PFSK-1 (cell line): ENCODE measurements around the gene MACROD1.

Source experiments
- FOXP2 ChIP-seq: optimal IDR thresholded peaks from 2 replicates; pipeline ENCODE3; 2011; ENCODE audit warnings: borderline replicate concordance, control low read depth, inconsistent platforms; ENCODE audit not compliant: insufficient read depth; ENCODE audit errors: extremely low read length, extremely low read depth
- POLR2AphosphoS5 ChIP-seq: IDR thresholded peaks from 2 replicates; pipeline ENCODE4 v1.6.1; 2012; ENCODE audit warnings: low read depth, mild to moderate bottlenecking, control low read depth, low read length, moderate library complexity
- SIN3A ChIP-seq: IDR thresholded peaks from 2 replicates; pipeline ENCODE4 v1.6.1; 2012; ENCODE audit warnings: mild to moderate bottlenecking, low read length, moderate library complexity, borderline replicate concordance; ENCODE audit not compliant: insufficient read depth
- TAF1 ChIP-seq: IDR thresholded peaks from 2 replicates; pipeline ENCODE4 v1.6.1; 2012; ENCODE audit warnings: low read length, control low read depth, borderline replicate concordance; ENCODE audit not compliant: insufficient read depth
- TF ChIP-seq, protein P1 (sequence below), 2 experiments: IDR thresholded peaks; 2 replicates each; pipeline versions ENCODE4 v1.6.1 to v1.8.0; 2011 to 2012; ENCODE audit warnings: low read depth in 2 of 2, low read length in 2 of 2, control low read depth in 1 of 2, inconsistent platforms in 1 of 2, mild to moderate bottlenecking in 1 of 2, moderate library complexity in 1 of 2; ENCODE audit not compliant: insufficient read depth in 1 of 2

Gene MACROD1

DNA sequence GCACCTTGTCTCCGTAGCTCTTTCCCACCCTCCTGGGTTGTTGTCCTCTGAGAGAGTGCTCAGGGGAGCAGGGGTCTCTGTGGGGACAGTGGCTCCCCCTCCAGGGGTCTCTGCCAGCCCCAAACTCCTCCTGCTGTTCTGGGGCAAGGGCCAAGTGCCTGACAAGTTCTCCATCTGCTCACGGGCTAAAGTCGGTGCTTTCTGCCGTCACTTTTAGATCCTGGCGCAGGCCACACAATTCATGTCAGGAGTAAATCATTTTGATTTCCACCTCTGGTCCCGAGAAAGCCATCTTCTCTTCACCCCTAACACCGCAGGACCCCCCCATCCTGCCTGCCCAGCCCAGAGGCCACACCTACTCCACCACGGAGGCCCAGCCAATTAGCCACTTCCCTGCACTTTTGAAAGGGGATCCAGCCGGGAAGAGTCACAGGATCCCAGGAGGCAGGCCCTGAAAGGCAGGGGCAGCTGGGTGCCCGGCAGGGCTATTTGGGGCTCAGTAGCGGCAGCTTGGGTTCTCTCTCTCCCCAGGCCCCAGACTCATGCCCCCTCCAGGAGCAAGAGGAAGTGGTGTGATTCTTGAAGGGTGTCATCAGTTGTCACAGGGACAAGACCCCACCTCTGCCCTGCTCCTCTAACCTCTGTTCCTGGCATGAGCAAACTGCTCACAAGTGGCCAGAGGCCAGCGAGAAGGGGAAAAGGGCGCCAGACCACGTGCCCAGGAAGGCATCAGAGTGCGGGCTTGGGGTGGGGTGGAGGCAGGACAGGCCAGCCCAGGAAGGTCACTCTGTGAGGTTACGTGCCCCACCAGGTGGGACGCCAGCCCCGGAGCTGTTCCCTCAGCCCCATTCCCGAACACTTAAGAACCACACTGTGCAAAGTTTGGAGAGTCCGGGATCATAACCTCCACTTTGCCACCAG lies 1.3 kb downstream of the MACROD1 start:
- TF ChIP-seq POLR2AphosphoS5, result no peak
- TF ChIP-seq FOXP2, result peak; percentile 13

DNA sequence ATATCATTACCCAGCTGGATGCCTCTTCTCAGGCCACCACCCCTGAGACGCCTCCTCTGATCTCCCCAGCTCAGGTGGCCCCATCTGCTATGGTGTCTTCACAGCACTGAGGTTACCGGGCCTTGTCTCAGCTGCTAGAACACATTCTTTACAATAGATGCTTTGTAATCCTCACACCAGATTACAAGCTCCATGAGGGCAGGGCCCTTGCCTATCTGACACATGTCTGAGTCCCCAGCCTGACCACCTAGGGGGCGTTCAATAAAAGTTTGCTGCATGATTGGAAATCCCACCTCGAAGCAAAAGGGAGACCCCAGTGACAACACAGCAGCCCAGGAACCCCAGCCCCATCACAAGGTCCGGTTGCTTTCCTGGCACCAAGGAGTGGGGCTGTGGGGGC lies 2.0 kb downstream of the MACROD1 start:
- TF ChIP-seq POLR2AphosphoS5 (no peak), TAF1 (no peak), FOXP2 (no peak), SIN3A (no peak)
- TF ChIP-seq, protein P1, sequence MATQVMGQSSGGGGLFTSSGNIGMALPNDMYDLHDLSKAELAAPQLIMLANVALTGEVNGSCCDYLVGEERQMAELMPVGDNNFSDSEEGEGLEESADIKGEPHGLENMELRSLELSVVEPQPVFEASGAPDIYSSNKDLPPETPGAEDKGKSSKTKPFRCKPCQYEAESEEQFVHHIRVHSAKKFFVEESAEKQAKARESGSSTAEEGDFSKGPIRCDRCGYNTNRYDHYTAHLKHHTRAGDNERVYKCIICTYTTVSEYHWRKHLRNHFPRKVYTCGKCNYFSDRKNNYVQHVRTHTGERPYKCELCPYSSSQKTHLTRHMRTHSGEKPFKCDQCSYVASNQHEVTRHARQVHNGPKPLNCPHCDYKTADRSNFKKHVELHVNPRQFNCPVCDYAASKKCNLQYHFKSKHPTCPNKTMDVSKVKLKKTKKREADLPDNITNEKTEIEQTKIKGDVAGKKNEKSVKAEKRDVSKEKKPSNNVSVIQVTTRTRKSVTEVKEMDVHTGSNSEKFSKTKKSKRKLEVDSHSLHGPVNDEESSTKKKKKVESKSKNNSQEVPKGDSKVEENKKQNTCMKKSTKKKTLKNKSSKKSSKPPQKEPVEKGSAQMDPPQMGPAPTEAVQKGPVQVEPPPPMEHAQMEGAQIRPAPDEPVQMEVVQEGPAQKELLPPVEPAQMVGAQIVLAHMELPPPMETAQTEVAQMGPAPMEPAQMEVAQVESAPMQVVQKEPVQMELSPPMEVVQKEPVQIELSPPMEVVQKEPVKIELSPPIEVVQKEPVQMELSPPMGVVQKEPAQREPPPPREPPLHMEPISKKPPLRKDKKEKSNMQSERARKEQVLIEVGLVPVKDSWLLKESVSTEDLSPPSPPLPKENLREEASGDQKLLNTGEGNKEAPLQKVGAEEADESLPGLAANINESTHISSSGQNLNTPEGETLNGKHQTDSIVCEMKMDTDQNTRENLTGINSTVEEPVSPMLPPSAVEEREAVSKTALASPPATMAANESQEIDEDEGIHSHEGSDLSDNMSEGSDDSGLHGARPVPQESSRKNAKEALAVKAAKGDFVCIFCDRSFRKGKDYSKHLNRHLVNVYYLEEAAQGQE (IDR thresholded peaks at IDR 0.05; ENCODE audit: insufficient read depth in 1 of 2, low read depth in 2 of 2, low read length in 2 of 2), result no peak

DNA sequence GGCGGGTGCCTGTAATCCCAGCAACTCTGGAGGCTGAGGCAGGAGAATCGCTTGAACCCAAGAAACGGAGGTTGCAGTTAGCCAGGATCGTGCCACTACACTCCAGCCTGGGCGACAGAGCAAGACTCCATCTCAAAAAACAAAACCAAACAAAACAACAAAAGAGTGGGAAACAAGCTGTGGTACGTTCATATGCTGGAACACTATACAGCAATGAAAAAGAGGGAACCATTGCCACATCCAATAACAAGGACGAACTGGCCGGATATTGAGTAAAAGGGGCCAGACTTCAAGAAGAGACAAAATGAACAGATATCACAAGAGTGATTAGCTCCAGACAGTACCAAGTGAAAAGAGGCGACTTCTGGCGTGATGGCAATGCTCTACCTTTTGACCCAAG lies 4.9 kb downstream of the MACROD1 start:
- TF ChIP-seq, protein P1 (IDR thresholded peaks at IDR 0.05; ENCODE audit: insufficient read depth in 1 of 2, low read depth in 2 of 2, low read length in 2 of 2), result no peak
- TF ChIP-seq TAF1, result no peak
- no peak for TF ChIP-seq FOXP2

DNA sequence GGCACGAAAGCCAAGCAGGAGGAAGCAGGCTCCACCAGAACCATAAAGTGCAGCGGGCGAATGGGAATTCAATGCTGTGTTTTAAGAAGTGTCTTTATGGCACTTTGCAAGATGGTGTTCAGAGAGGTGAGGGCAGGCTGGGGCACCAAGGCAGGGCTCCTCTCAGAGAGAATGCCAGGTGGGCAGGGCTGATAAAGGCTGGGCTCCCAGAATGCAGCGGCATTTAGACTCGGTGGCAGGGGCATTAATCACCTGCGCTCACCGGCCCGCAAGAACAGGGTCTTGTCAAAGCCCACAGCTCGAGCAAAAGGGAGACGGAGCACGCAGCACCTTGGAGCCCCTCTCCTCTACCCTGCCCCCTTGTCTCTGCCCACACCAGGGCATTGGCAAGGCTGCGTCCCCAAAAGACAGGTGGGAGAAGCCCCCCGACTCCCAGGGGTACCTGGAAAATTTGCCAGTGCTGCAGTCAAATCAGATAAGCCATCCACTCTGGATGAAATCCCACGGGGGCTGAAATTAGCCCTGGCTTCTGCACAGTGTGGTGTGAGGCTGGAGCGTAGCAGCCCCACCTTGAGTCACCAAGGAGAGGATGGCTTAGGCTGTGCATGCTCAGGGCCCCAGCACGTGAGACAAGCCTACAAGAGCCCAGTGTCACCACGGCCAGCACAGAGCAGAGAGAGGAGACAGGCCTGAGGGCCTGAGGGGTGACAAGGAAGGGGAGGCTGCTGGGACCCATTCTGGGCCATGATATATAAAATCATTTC lies 8.1 kb downstream of the MACROD1 start:
- TF ChIP-seq TAF1, result no peak
- no peak for TF ChIP-seq POLR2AphosphoS5
- TF ChIP-seq, protein P1 (IDR thresholded peaks at IDR 0.05; ENCODE audit: insufficient read depth in 1 of 2, low read depth in 2 of 2, low read length in 2 of 2), result no peak

DNA sequence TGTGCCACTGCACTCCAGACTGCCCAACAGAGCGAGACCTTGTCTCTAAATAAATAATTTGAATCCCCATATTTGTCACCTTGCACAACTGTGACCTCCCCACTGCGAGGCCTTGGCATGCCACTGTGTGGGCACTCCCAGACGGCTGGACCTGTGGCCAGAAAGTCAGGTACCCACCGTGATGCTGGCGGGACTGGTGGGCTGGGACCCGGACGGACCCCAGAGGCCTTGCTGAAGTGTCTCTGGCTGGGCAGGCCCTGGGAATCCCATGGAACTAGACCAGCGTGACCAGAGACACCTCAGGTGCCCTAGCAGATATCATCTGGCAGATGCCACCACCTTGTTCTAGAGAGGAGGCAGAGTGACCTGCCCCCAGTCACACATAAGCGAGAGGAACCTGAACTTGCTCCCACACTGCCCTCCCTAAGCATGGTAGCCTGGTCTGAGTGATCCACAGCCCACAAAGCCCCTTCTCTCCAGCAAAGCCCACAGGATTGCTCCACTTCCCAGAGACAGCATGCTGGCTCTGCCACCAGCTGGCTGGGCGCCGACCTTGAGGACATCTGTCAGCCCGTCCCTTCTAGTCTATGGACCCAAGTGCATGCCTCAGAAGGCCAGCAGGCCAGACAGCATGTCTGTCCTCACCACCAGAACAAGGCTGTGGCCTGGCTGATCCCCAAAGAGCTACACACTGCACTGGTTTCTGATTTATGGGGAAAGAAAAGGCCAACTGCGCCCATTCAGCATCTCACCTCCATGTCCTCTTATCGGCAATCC lies 9.5 kb downstream of the MACROD1 start:
- TF ChIP-seq, protein P1 (IDR thresholded peaks at IDR 0.05; ENCODE audit: insufficient read depth in 1 of 2, low read depth in 2 of 2, low read length in 2 of 2), result no peak
- TF ChIP-seq POLR2AphosphoS5 (no peak), SIN3A (no peak), FOXP2 (no peak), TAF1 (no peak)
